Upper lobe of right lung (tissue), 1 donor: ENCODE data around the gene KLHL35. TPM values are rescaled to one million over a fixed set of nuclear protein-coding genes. Genes with fewer than 3 reads are reported as not detected.

Source experiments
- ATAC-seq: fragments of 200-7000 bp; cut with Tn5 transposase; one replicate; pipeline ENCODE4 v1.9.1; 2020; ENCODE audit warnings: mild to moderate bottlenecking, moderate library complexity
- DNase-seq: peaks from one replicate; pipeline ENCODE4 v3.0.0-alpha.2; 2020
- H3K27ac ChIP-seq: fragments of 200-600 bp; one replicate; pipeline ENCODE4 v1.8.0; 2022
- H3K27me3 ChIP-seq: fragments of 200-600 bp; one replicate; pipeline ENCODE4 v1.8.0; 2022; ENCODE audit warnings: mild to moderate bottlenecking
- H3K36me3 ChIP-seq: fragments of 200-600 bp; one replicate; pipeline ENCODE4 v1.8.0; 2022
- H3K4me1 ChIP-seq: fragments of 200-600 bp; one replicate; pipeline ENCODE4 v1.8.0; 2022
- H3K4me3 ChIP-seq: fragments of 200-600 bp; one replicate; pipeline ENCODE4 v1.8.0; 2022; ENCODE audit warnings: mild to moderate bottlenecking
- H3K9me3 ChIP-seq: fragments of 200-600 bp; one replicate; pipeline ENCODE4 v1.8.0; 2022
- CTCF ChIP-seq: fragments of 200-600 bp; IDR thresholded peaks from one replicate; pipeline ENCODE4 v1.8.0; 2022; ENCODE audit warnings: antibody characterized with exemption
- intact Hi-C: fragments of 100-400 bp; cut with DNase I; formaldehyde crosslinking; loops from one replicate; pipeline ENCODE4 v1.11.0; 2022
- total RNA-seq: library from RNA; stranded (reverse); fragmentation: NEBNext Ultra II Directional; extraction: Animal tissue kit (Norgen Biotek cat#: 25700); gene quantifications from one replicate; pipeline ENCODE4 v1.2.1, GENCODE V29; 2021
- donor health status: DM: no; HTN: yes; CAD: no; lungs with severe emphysema.

KLHL35 gene
- total RNA-seq, 1 donor from 2014 or later = 3.4 TPM

- Histone ChIP-seq H3K4me1 (peaks cover 16% of the 10 kb centered on the region), H3K27ac (no peak overlapping the region), H3K36me3 (no peaks in the 10 kb centered on the region), H3K9me3 (no peaks in the 10 kb centered on the region), H3K4me3 (no peak overlapping the region), H3K27me3 (no peaks in the 10 kb centered on the region)
- intact Hi-C loops = no loop called here
- TF ChIP-seq CTCF = no peak
- DNase-seq (no peak), ATAC-seq (no peak)
Measured at GRCh38 chr11:75374646-75375045, 58.4 kb downstream of the KLHL35 start.

GRCh38 chr11:75373201-75373600 is 59.8 kb downstream of the KLHL35 start:
- peaks cover 18% of the 10 kb centered on the region for H3K4me1 ChIP-seq
- no peaks in the 10 kb centered on the region for H3K36me3 ChIP-seq
- ATAC-seq (no peak), DNase-seq (no peak)
- H3K27ac ChIP-seq = no peak overlapping the region
- TF ChIP-seq CTCF = no peak
- H3K4me3 ChIP-seq = no peak overlapping the region
- no peaks in the 10 kb centered on the region for H3K9me3 ChIP-seq
- intact Hi-C loops = no loop called here
- H3K27me3 ChIP-seq = no peaks in the 10 kb centered on the region

Other genes with a start within 250 kb of the KLHL35 start
- 0.64 TPM for gene TPBGL, start 192.4 kb downstream of the KLHL35 start, total RNA-seq
- gene ARRB1, start 81.5 kb downstream of the KLHL35 start, total RNA-seq = 188 TPM
- 1,778 TPM for gene RPS3, start 33.7 kb downstream of the KLHL35 start, total RNA-seq
- gene GDPD5, start 92.7 kb upstream of the KLHL35 start, total RNA-seq = 19.3 TPM
- gene SERPINH1, start 129.1 kb upstream of the KLHL35 start, total RNA-seq = 152 TPM
- 5.8 TPM for gene MAP6, start 235.8 kb upstream of the KLHL35 start, total RNA-seq